Umbilical cord (tissue), 2 donors: ENCODE measurements around the gene FSTL4. TPM values are rescaled to one million over a fixed set of nuclear protein-coding genes. Genes with fewer than 3 reads are reported as not detected.

ENCODE experiments used
- DNase-seq: peaks from one replicate; pipeline ENCODE4 v3.0.0-alpha.2; 2015; ENCODE audit warnings: low spot score
- total RNA-seq: library from RNA; depleted of rRNA; stranded (reverse); fragments of >200 nt; gene quantifications from one replicate; pipeline ENCODE4 v1.2.3, GENCODE V29; 2014; ENCODE audit warnings: low replicate concordance; ENCODE audit not compliant: insufficient read depth

Gene FSTL4
- total RNA-seq, 1 donor from 2014 or later: 1.4 TPM

- no peak for DNase-seq
These were observed 131.5 kb downstream of the FSTL4 start for GRCh38 chr5:133480866-133481265.

GRCh38 chr5:133480366-133480765 lies 132.0 kb downstream of the FSTL4 start:
- DNase-seq: no peak

GRCh38 chr5:133478199-133478985 lies 133.9 kb downstream of the FSTL4 start:
- no peak for DNase-seq

GRCh38 chr5:133475986-133476385 lies 136.4 kb downstream of the FSTL4 start:
- DNase-seq: no peak

- no peak for DNase-seq
These were observed 137.3 kb downstream of the FSTL4 start for GRCh38 chr5:133474851-133475590.

- no peak for DNase-seq
These were observed 139.1 kb downstream of the FSTL4 start for GRCh38 chr5:133473291-133473690.

- no peak for DNase-seq
These were observed 139.5 kb downstream of the FSTL4 start for GRCh38 chr5:133472829-133473228.

GRCh38 chr5:133471699-133472098 lies 140.6 kb downstream of the FSTL4 start:
- DNase-seq: no peak

GRCh38 chr5:133470841-133471240 lies 141.5 kb downstream of the FSTL4 start:
- no peak for DNase-seq

- DNase-seq: no peak
These were observed 142.5 kb downstream of the FSTL4 start for GRCh38 chr5:133469846-133470245.

- DNase-seq: no peak
These were observed 143.1 kb downstream of the FSTL4 start for GRCh38 chr5:133469252-133469651.

- DNase-seq: no peak
These were observed 143.7 kb downstream of the FSTL4 start for GRCh38 chr5:133468596-133468995.

GRCh38 chr5:133467826-133468463 lies 144.4 kb downstream of the FSTL4 start:
- no peak for DNase-seq

- DNase-seq: no peak
These were observed 145.0 kb downstream of the FSTL4 start for GRCh38 chr5:133467335-133467779.

GRCh38 chr5:133466556-133467334 lies 145.6 kb downstream of the FSTL4 start:
- peak; percentile 42 for DNase-seq

- no peak for DNase-seq
These were observed 148.3 kb downstream of the FSTL4 start for GRCh38 chr5:133464013-133464412.

- no peak for DNase-seq
These were observed 150.4 kb downstream of the FSTL4 start for GRCh38 chr5:133461796-133462516.

- DNase-seq: no peak
These were observed 152.1 kb downstream of the FSTL4 start for GRCh38 chr5:133460172-133460758.

- DNase-seq: no peak
These were observed 152.7 kb downstream of the FSTL4 start for GRCh38 chr5:133459474-133460160.

GRCh38 chr5:133458435-133458834 lies 153.9 kb downstream of the FSTL4 start:
- no peak for DNase-seq
